NCI-H2029 (cell line): Measurements from ENCODE around the gene KLHDC8B.

Source experiments
- DNase-seq: peaks from one replicate; lab custom pipeline; 2025; lab: John Stamatoyannopoulos, UW

The KLHDC8B gene

DNA sequence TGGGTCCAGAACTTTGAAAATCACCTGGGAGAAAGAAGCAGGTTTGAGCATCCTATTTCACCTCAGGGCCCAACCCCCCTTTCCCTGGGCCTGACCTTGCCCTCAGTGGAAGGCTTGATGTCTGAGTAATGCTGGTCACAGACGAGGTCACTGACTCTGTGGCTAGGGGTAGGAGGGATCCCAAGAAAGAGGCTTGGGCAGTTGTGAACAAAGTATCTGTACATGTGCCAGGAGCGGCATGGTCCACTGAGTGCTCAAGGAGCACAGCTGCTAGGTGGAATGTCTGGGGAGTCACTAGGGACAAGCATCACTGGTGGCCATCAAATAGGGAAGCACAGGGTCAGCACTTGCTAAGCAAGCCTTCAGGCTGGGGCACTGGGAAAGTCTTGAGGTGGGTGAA is 12.6 kb upstream of the KLHDC8B start:
- DNase-seq = no peak

GRCh38 chr3:49161197-49161596 is 10.2 kb upstream of the KLHDC8B start:
- DNase-seq = no peak

GRCh38 chr3:49161808-49162530 is 9.4 kb upstream of the KLHDC8B start:
- DNase-seq = no peak

DNA sequence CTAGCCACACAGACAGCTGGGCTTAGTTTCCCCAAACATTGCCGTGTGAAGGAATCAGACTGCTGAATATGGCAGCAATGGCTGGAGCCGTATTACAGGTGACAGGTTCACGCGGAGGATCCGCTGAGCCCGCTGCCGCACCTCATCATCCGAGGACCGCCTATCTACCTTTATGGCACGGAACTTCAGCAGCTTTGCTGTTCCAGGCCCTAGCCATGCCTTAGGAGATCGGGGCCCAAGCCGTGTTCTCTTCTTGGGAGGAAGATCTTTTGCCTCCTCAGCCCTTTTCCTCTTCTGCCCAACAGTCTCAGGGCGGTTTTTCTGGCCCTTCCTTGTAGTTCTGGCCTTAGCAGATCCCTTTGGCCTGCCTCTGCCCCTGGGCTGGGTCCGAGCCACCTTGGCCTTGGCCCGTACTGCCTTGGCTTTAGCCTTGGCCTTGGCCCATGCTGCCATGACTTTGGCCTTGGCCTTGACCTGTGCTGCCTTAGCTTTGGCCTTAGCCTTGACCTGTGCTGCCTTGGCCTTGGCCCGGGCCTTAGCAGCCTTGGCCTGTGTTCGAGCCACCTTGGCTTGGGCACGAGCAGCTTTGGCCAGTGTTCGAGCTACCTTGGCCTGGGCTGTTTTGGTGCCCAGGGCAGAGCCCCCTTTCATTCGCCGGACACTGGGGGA is 8.5 kb upstream of the KLHDC8B start:
- DNase-seq = no peak

GRCh38 chr3:49163609-49164008 is 7.8 kb upstream of the KLHDC8B start:
- no peak for DNase-seq

DNA sequence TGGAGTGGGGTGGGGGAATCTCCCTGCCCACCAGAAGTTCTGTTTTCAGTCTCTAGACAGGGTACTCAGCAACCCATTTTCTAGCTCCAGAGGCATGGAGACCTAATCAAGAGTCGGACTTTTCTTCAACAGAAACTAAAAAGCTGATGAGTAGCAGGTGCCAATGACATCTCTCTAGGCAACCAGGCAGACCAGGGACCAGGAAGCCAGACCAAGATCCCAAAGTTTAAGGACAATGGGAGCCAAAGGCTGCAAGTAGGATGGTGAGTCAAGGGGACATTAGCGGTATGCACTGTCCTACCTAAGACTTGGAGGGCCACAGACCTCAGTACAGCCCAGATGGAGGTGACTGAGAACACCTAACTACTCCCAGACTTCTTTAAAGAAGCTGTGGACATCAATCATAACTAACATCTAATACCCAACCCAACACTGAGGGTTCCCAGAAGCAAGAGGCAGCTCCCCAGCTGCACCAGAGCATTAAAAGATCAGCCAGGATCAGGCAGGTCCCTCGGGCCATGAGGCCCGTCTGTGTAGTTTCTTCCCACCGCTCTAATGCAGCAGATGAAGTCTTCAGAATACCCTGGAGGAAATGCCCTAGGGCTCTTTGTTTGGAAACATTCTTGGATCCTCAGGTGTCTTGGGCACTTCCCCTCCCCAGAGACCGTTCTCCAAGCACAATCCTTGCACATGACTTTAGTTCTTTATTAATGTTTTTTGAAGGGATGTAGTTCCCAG is 6.2 kb upstream of the KLHDC8B start:
- no peak for DNase-seq

DNA sequence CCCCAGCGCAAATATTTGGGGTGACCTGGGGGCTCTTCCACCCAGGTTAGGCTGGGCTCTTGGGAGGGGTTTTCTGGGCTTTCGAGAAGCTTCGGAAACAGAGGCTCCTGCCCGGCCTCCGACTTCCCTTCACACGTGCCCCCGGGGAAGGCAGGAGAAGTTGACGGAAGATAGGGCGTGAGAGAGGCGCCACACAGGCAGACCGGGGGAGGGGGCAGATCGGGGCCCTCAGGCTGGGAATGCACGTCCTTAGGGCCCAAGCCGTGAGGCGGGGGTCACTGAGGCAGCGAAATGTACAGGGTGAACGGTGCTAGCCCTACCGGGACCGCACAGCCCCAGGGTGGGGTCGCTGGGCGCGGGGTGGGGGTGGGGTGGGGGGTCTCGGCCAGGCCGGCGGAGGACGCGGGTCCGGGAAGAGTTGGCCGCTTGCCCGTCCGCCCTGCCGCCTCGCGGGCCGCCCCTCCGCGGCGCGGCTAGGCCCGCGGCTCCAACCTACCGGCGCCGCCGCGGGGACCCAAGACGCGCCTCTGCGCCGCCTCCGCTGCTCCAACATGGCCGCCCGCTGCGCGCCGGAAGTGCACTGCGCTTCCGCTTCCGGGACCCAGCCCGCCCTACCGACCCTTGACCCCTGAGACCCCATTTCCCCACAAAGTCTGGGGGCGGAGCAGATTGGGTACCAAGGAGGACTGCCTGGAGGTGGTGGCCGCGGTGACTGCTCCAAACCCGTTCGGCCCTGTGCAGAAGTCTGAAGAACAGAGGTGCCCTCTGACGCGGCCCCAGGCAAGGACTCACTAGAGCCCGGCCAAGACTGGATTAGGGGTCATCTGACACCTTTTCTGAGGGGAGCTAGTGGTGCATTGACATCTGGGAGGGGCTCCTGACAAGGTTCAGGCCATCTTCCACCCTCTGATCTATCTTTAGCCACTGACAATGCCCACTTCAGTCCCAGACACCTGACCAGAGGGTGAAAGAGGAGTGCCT is 5.3 kb upstream of the KLHDC8B start, which contains the start of gene CCDC71:
Gene CCDC71, minus strand, starts transcription at position 561 of the 981 bp plus-strand sequence. CDS start 2,123 bp downstream, outside the sequence.
- peak; percentile 47 for DNase-seq

GRCh38 chr3:49166752-49167556 is 4.4 kb upstream of the KLHDC8B start:
- no peak for DNase-seq

GRCh38 chr3:49170744-49171118 is 667 bp upstream of the KLHDC8B start:
- DNase-seq = no peak

- DNase-seq = no peak
These were observed 540 bp downstream of the KLHDC8B start for GRCh38 chr3:49171775-49172500.

DNA sequence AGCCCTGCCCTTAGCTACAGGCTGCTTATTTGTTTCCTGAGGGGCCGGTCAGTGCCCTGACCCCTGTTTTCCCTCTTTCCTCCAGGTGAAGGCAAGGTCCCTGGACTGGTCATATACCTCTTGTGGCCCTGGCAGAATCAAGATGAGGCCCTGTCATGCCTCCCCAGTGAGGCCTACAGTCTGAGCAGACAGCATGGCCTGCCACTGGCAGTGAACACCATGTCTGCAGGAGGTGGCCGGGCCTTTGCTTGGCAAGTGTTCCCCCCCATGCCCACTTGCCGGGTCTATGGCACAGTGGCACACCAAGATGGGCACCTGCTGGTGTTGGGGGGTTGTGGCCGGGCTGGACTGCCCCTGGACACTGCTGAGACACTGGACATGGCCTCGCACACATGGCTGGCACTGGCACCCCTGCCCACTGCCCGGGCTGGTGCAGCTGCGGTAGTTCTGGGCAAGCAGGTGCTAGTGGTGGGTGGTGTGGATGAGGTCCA is 1.2 kb downstream of the KLHDC8B start:
- no peak for DNase-seq

- DNase-seq = peak; percentile 43
These were observed 1.9 kb downstream of the KLHDC8B start for GRCh38 chr3:49173116-49173791.

DNA sequence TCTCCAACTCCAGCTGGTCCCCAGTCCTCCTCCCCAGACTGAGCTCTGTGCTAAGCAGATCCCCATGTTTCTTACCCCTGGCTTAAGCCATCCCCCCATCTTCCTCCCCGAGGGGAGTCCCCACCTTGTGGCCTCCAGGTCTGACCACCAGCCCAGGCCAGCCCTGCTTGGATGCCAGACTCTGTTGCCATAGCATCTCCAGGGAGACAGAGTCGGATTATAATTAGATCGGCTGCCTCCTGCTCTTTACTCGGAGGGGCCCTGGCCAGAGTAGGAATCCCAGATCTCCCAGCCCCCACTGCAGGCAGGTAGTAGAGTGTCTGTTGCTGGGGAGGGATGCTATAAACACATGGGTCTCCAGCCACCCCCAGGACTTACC is 2.4 kb downstream of the KLHDC8B start:
- no peak for DNase-seq

DNA sequence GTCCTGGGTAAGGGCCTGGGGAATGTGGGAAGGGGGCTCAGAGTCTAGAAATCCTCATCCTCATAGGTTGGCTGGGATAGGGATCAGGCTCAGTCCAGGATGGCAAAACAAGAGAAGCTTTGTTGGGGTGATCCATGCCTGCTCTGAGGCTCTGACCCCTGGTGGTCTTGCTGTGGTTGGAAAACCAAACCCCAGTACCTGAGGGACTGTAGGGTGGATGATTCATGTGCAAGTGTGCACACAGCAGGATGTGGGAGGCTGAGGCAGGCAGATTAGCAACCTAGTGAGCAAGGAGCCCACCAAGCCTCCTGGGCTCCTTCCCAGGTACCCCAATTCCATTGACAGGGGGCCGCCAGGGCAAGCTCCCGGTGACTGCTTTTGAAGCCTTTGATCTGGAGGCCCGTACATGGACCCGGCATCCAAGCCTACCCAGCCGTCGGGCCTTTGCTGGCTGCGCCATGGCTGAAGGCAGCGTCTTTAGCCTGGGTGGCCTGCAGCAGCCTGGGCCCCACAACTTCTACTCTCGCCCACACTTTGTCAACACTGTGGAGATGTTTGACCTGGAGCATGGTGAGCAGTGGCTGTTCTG is 3.1 kb downstream of the KLHDC8B start:
- DNase-seq = no peak

GRCh38 chr3:49175530-49175929 is 4.1 kb downstream of the KLHDC8B start:
- no peak for DNase-seq

DNA sequence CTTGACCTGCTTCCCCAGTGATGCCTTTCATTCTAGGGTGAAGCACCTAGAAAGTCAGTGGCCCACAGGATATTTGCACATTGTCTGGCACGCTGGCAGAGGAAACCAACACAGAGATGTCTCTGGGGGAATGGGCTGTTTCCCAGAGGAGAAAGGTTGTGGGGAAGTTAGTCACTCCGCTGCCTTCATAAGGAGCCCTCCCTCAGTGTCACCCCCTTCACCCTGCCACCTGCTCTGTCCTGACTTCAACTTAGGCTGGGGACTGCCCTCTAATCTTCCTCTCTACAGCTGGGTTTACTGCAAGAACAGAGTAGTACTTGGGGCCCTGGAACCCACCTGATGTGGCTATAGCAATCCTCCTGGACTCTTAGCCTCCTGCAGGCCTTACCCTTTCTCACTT is 5.7 kb downstream of the KLHDC8B start:
- no peak for DNase-seq

- no peak for DNase-seq
These were observed 8.7 kb downstream of the KLHDC8B start for GRCh38 chr3:49180116-49180515.

GRCh38 chr3:49181351-49181750 is 10.0 kb downstream of the KLHDC8B start:
- no peak for DNase-seq

DNA sequence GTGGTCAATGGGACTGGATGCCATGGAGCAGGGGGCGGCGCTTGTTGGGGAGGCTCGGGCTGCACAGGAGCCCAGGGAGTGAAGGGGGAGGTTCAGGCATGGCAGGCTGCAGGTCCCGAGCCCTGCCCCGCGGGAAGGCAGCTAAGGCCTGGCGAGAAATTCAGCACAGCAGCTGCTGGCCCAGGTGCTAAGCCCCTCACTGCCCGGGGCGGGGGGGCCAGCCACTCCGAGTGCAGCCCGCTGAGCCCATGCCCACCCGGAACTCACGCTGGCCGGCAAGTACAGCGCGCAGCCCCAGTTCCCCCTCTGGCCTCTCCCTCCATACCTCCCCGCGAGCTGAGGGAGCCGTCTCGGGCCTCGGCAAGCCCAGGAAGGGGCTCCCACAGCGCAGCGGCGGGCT is 11.3 kb downstream of the KLHDC8B start:
- DNase-seq = no peak
